Suppressor macrophage treated with lipopolysaccharide for 1 hour (primary cell): ENCODE measurements around the gene WDR59.
"Not testable (repeated sequence)": the region's sequence is repeated elsewhere in the genome, so short reads cannot be mapped to it uniquely, and the experiment has no call there.

Source experiments
- DNase-seq, 3 donors: peaks; one replicate each; pipeline ENCODE4 v3.0.0-alpha.2; 2020 to 2022

Gene WDR59

GRCh38 chr16:75012380-75013081 lies 27.6 kb upstream of the WDR59 start:
- peak in 1 of 3 donors; percentile 52 for DNase-seq

GRCh38 chr16:75011634-75012307 lies 26.8 kb upstream of the WDR59 start:
- DNase-seq: peak; percentile 92 to 98 (median 96)

GRCh38 chr16:75010427-75010826 lies 25.5 kb upstream of the WDR59 start:
- no peak for DNase-seq

- DNase-seq: no peak
Measured at GRCh38 chr16:75007443-75007842, 22.5 kb upstream of the WDR59 start.

GRCh38 chr16:75005697-75006096 lies 20.8 kb upstream of the WDR59 start:
- DNase-seq: no peak

GRCh38 chr16:75004460-75004859 lies 19.5 kb upstream of the WDR59 start:
- DNase-seq: no peak

- DNase-seq: no peak
Measured at GRCh38 chr16:75003931-75004330, 19.0 kb upstream of the WDR59 start.

- peak in 1 of 3 donors; percentile 25 for DNase-seq
Measured at GRCh38 chr16:75002474-75002873, 17.6 kb upstream of the WDR59 start.

- DNase-seq: peak; percentile 47 to 64 (median 64)
Measured at GRCh38 chr16:75000481-75001081, 15.7 kb upstream of the WDR59 start.

- DNase-seq: peak in 1 of 3 donors; percentile 33
Measured at GRCh38 chr16:74999609-75000480, 14.9 kb upstream of the WDR59 start.

- DNase-seq: peak; percentile 43 to 76 (median 56)
Measured at GRCh38 chr16:74999219-74999608, 14.3 kb upstream of the WDR59 start.

GRCh38 chr16:74998481-74999218 lies 13.7 kb upstream of the WDR59 start, which contains the start of gene ZNRF1:
Gene ZNRF1 (plus strand): TSS chr16:74999024. CDS start chr16:74999672, 648 bp downstream.
- peak; percentile 84 to 95 (median 88) for DNase-seq

- no peak for DNase-seq
Measured at GRCh38 chr16:74997042-74997491, 12.1 kb upstream of the WDR59 start.

GRCh38 chr16:74995986-74996385 lies 11.1 kb upstream of the WDR59 start:
- no peak for DNase-seq

GRCh38 chr16:74991593-74992403 lies 6.9 kb upstream of the WDR59 start:
- peak in 2 of 3 donors; percentile 51 to 60 for DNase-seq

- DNase-seq: no peak
Measured at GRCh38 chr16:74991268-74991592, 6.3 kb upstream of the WDR59 start.

- no peak for DNase-seq
Measured at GRCh38 chr16:74990832-74991231, 5.9 kb upstream of the WDR59 start.

- not testable (repeated sequence) for DNase-seq
Measured at GRCh38 chr16:74989864-74990263, 4.9 kb upstream of the WDR59 start.

- no peak for DNase-seq
Measured at GRCh38 chr16:74987027-74987681, 2.2 kb upstream of the WDR59 start.

GRCh38 chr16:74984194-74984528 lies 762 bp downstream of the WDR59 start:
- no peak for DNase-seq

- DNase-seq: peak; percentile 27 to 65 (median 56)
Measured at GRCh38 chr16:74982256-74982655, 2.7 kb downstream of the WDR59 start.
